Keratinocyte (primary cell): ENCODE results near the gene PGLYRP4. TPM values are rescaled to one million over a fixed set of nuclear protein-coding genes. Genes with fewer than 3 reads are reported as not detected.

Experiments used
- DNase-seq: peaks from one replicate; pipeline ENCODE4 v3.0.0-alpha.2; 2011; ENCODE audit warnings: low read depth, missing footprints, low spot score
- FAIRE-seq: peaks from 2 replicates; lab custom pipeline; 2011; peaks lifted over from hg19 to GRCh38; lab: Jason Lieb, UNC
- H2AFZ ChIP-seq: 2 replicates; pipeline ENCODE4 v1.6.0; 2012; ENCODE audit warnings: low read length, control low read depth, inconsistent platforms; ENCODE audit not compliant: control insufficient read depth
- H3K27ac ChIP-seq: 2 replicates; pipeline ENCODE4 v1.5.1; 2011; ENCODE audit warnings: low read length; ENCODE audit not compliant: control insufficient read depth, insufficient read depth
- H3K27me3 ChIP-seq: 3 replicates; pipeline ENCODE4 v1.6.0; 2011; ENCODE audit warnings: low read length; ENCODE audit not compliant: control insufficient read depth, insufficient read depth; ENCODE audit errors: extremely low read depth
- H3K36me3 ChIP-seq, 2 experiments: 2 replicates in 1 of 2; 3 replicates in 1 of 2; pipeline ENCODE4 v1.5.1; 2011; ENCODE audit warnings: low read length in 2 of 2, mild to moderate bottlenecking in 1 of 2; ENCODE audit not compliant: control insufficient read depth in 2 of 2, insufficient read depth in 2 of 2; ENCODE audit errors: extremely low read depth in 1 of 2
- H3K4me1 ChIP-seq: 3 replicates; pipeline ENCODE4 v1.5.1; 2011; ENCODE audit warnings: low read length; ENCODE audit not compliant: control insufficient read depth, insufficient read depth; ENCODE audit errors: extremely low read depth
- H3K4me2 ChIP-seq: 3 replicates; pipeline ENCODE4 v1.6.0; 2011; ENCODE audit warnings: low read depth, low read length; ENCODE audit not compliant: control insufficient read depth, insufficient read depth; ENCODE audit errors: extremely low read depth
- H3K4me3 ChIP-seq, 3 experiments: fragments of 200-600 bp in 1 of 3; sonication (generic) in 1 of 3; 2 replicates in 2 of 3; 3 replicates in 1 of 3; pipeline ENCODE4 v1.5.1; 2011 to 2016; ENCODE audit warnings: low read length in 3 of 3, mild to moderate bottlenecking in 3 of 3, control low read depth in 2 of 3, inconsistent platforms in 1 of 3, low read depth in 1 of 3, mixed read lengths in 1 of 3, mixed run types in 1 of 3, moderate library complexity in 1 of 3; ENCODE audit not compliant: control insufficient read depth in 2 of 3, insufficient read depth in 2 of 3; ENCODE audit errors: extremely low read depth in 1 of 3
- H3K79me2 ChIP-seq: 2 replicates; pipeline ENCODE4 v1.6.0; 2012; ENCODE audit warnings: low read length; ENCODE audit not compliant: control insufficient read depth, insufficient read depth
- H3K9ac ChIP-seq: 3 replicates; pipeline ENCODE4 v1.6.0; 2011; ENCODE audit warnings: low read length; ENCODE audit not compliant: control insufficient read depth, insufficient read depth; ENCODE audit errors: extremely low read depth
- H3K9me1 ChIP-seq: 3 replicates; pipeline ENCODE4 v1.6.0; 2011; ENCODE audit warnings: low read length; ENCODE audit not compliant: control insufficient read depth, insufficient read depth; ENCODE audit errors: extremely low read depth
- H3K9me3 ChIP-seq: 2 replicates; pipeline ENCODE4 v1.5.1; 2012; ENCODE audit warnings: low read depth, low read length; ENCODE audit not compliant: control insufficient read depth
- H4K20me1 ChIP-seq: 3 replicates; pipeline ENCODE4 v1.6.0; 2011; ENCODE audit warnings: low read length; ENCODE audit not compliant: control insufficient read depth, insufficient read depth; ENCODE audit errors: extremely low read depth
- CTCF ChIP-seq, 3 experiments: IDR thresholded peaks in 1 of 3; conservative IDR thresholded peaks in 1 of 3; optimal IDR thresholded peaks in 1 of 3; 2 replicates in 2 of 3; 3 replicates in 1 of 3; pipeline versions ENCODE3 to v1.5.1; 2011; ENCODE audit warnings: low read length in 3 of 3, mild to moderate bottlenecking in 3 of 3, moderate library complexity in 2 of 3, control low read depth in 1 of 3, inconsistent platforms in 1 of 3; ENCODE audit not compliant: insufficient read depth in 2 of 3; ENCODE audit errors: extremely low read depth in 1 of 3
- EZH2 ChIP-seq: IDR thresholded peaks from one replicate; pipeline ENCODE4 v1.6.1; 2012; ENCODE audit warnings: inconsistent platforms, mild to moderate bottlenecking, low read length, moderate library complexity
- dilution Hi-C: fragments of 300-500 bp; cut with MboI; formaldehyde crosslinking; loops from one replicate; pipeline ENCODE4 v1.7.0; 2020; ENCODE audit warnings: low sequenced_read_pairs; ENCODE audit not compliant: extremely low pct_ligation_motif_present
- polyA plus RNA-seq, 5 experiments: library from polyadenylated mRNA; depleted of rRNA in 3 of 5; stranded (reverse) in 3 of 5; stranded (forward) in 1 of 5; unstranded in 1 of 5; fragments of >200 nt; gene quantifications; 1 replicate in 1 of 5; 2 replicates in 3 of 5; 3 replicates in 1 of 5; pipeline versions ENCODE4 v1.2.1 to v1.2.3, GENCODE V29; 2011 to 2012; ENCODE audit warnings: missing spikeins in 2 of 5, low read depth in 1 of 5, low replicate concordance in 1 of 5

The PGLYRP4 gene
- polyA plus RNA-seq, 1 donor (not counting 4 experiments of a cell fraction or from before 2014, with no cell fraction given) = 3.8 TPM

GRCh38 chr1:153384958-153385580 is 36.4 kb upstream of the PGLYRP4 start:
- peak; percentile 82 for FAIRE-seq
- Histone ChIP-seq H3K9ac (peak overlapping the region; percentile 43), H2AFZ (no peak overlapping the region), H3K79me2 (no peaks in the 10 kb centered on the region), H3K27ac (peak overlapping the region; percentile 60), H3K9me3 (peaks cover 3% of the 10 kb centered on the region), H3K4me1 (peaks cover 40% of the 10 kb centered on the region), H3K4me3 (no peak overlapping the region), H3K36me3 (no peaks in the 10 kb centered on the region), H4K20me1 (no peaks in the 10 kb centered on the region), H3K27me3 (no peaks in the 10 kb centered on the region), H3K4me2 (peak overlapping the region; percentile 34), H3K9me1 (no peaks in the 10 kb centered on the region)
- dilution Hi-C loops = no loop called here
- TF ChIP-seq EZH2 = no peak
- TF ChIP-seq CTCF (optimal IDR thresholded peaks at IDR 0.05 in 1 of 3, IDR thresholded peaks at IDR 0.05 in 1 of 3, conservative IDR thresholded peaks at IDR 0.05 in 1 of 3; ENCODE audit: extremely low read depth in 1 of 3, insufficient read depth in 2 of 3, low read length in 3 of 3) = no peak
- no peak for DNase-seq

GRCh38 chr1:153380711-153381110 is 32.1 kb upstream of the PGLYRP4 start:
- Histone ChIP-seq H3K9me3 (peaks cover 3% of the 10 kb centered on the region), H3K79me2 (no peaks in the 10 kb centered on the region), H2AFZ (no peak overlapping the region), H3K4me3 (no peak overlapping the region), H3K9me1 (no peaks in the 10 kb centered on the region), H3K27ac (no peak overlapping the region), H4K20me1 (no peaks in the 10 kb centered on the region), H3K4me1 (peaks cover 28% of the 10 kb centered on the region), H3K4me2 (no peak overlapping the region), H3K9ac (no peak overlapping the region), H3K27me3 (no peaks in the 10 kb centered on the region), H3K36me3 (no peaks in the 10 kb centered on the region)
- no peak for FAIRE-seq
- no peak for TF ChIP-seq EZH2
- no peak for TF ChIP-seq CTCF (optimal IDR thresholded peaks at IDR 0.05 in 1 of 3, IDR thresholded peaks at IDR 0.05 in 1 of 3, conservative IDR thresholded peaks at IDR 0.05 in 1 of 3; ENCODE audit: extremely low read depth in 1 of 3, insufficient read depth in 2 of 3, low read length in 3 of 3)
- no peak for DNase-seq
- dilution Hi-C loops = no loop called here
